NB4 (cell line): ENCODE measurements around the gene FADD.

Experiments used
- POLR2A ChIP-seq: IDR thresholded peaks from 2 replicates; pipeline ENCODE4 v1.6.1; 2011; ENCODE audit warnings: mild to moderate bottlenecking; ENCODE audit not compliant: insufficient read length; ENCODE audit errors: extremely low read depth
- TF ChIP-seq, protein P1 (sequence below): IDR thresholded peaks from one replicate; pipeline ENCODE4 v1.5.1; 2012; ENCODE audit warnings: low read depth, low read length
- TF ChIP-seq, protein P2 (sequence below): IDR thresholded peaks from 2 replicates; pipeline ENCODE4 v1.6.1; 2011; ENCODE audit warnings: low read depth, low read length

DNA sequence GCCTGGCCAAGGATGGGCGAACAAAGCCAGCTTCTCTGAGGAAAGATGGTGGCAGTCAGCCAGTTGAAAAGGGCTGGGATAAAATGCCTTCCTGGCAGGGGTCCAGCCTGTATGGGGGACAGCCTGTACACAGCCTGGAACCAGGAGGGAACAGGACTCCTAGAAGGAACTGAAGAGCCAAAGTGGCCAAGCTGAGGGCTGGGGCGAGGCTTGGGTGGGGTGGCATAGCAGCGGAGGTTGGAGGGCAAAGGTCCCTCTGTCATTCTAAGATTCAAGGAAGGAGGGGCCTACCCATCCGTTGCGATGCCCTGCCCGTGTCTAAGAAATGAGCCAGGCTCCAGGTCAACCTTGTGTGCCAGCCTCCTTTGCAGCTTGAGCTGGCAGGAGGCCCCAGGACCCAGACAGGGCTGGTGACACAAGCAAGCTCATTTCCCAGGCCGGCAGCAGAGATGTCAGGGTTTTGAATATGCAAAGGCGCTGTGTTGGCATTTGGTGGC, 22.6 kb downstream of the FADD start:
- TF ChIP-seq, protein P1, sequence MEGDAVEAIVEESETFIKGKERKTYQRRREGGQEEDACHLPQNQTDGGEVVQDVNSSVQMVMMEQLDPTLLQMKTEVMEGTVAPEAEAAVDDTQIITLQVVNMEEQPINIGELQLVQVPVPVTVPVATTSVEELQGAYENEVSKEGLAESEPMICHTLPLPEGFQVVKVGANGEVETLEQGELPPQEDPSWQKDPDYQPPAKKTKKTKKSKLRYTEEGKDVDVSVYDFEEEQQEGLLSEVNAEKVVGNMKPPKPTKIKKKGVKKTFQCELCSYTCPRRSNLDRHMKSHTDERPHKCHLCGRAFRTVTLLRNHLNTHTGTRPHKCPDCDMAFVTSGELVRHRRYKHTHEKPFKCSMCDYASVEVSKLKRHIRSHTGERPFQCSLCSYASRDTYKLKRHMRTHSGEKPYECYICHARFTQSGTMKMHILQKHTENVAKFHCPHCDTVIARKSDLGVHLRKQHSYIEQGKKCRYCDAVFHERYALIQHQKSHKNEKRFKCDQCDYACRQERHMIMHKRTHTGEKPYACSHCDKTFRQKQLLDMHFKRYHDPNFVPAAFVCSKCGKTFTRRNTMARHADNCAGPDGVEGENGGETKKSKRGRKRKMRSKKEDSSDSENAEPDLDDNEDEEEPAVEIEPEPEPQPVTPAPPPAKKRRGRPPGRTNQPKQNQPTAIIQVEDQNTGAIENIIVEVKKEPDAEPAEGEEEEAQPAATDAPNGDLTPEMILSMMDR, result no peak
- no peak for TF ChIP-seq POLR2A
- TF ChIP-seq, protein P2, sequence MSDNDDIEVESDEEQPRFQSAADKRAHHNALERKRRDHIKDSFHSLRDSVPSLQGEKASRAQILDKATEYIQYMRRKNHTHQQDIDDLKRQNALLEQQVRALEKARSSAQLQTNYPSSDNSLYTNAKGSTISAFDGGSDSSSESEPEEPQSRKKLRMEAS, result no peak
